ENCODE results near the gene FZD10.

- TF ChIP-seq CTCF (conservative IDR thresholded peaks at IDR 0.05) (no peak), EZH2 (IDR thresholded peaks at IDR 0.05; ENCODE audit: low read depth) (no peak)
Measured at GRCh38 chr12:130181211-130181610, 18.9 kb downstream of the FZD10 start.
